Kidney glomerular epithelial cell (primary cell): Measurements from ENCODE around the gene NLRP14.

Experiments used
- DNase-seq: peaks from one replicate; lab custom pipeline; 2025; lab: John Stamatoyannopoulos, UW

Gene NLRP14

DNA sequence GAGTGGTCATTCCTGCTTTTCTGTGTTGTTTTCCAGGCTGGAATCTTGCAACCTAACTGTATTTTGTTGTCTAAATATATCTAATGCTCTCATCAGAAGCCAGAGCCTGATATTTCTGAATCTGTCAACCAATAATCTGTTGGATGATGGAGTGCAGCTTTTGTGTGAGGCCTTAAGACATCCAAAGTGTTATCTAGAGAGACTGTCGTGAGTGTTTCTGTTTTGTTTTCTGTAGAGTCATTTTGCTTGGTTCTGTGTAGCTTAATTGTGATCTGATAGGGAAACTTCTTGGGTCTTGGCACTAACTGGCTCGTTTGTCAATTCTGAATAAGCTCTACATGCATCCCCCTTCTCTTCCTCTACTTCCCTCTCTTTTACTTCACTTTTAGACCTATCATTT is 37.4 kb downstream of the NLRP14 start:
- no peak for DNase-seq

GRCh38 chr11:7060868-7061267 is 40.6 kb downstream of the NLRP14 start:
- peak; percentile 42 for DNase-seq

DNA sequence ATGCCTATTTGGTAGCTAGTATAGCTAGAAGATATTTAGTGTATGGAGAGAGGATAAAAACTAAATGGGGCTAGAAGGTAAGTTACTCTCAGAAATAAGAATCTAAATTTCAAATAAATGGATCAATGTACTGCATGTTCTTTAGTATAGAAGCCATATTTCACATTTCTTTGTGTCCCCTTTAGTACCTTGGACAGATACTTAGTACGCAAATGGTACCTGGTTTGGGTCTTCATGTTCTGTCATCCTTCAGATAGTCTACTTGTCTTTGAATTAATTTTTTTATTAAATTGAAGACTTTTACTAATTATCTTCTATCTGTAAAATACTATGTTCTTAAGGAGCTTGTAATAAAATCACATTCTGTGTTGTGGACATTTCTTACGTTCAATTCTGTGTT is 42.3 kb downstream of the NLRP14 start:
- no peak for DNase-seq

GRCh38 chr11:7072401-7073028 is 52.2 kb downstream of the NLRP14 start:
- DNase-seq = no peak

DNA sequence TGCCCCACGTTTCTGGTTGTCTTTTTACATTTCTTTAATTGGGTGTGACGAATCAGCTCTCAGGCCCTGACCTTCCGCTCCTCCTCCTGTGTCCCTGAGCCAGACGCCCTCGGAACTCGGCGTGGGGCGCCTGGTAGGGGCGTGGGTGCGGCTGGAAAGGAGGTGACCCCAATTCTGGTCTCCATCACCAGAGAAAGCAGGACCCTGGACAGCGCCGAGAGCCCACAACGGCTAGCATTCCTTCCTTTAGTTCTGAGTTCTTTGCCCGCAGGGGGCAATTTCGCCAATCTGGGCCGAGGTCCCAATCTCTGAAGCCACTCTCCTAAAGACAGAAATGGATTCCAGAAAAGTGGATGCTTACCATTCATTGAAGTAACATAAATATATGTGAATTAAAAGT is 56.8 kb downstream of the NLRP14 start:
- no peak for DNase-seq

GRCh38 chr11:7079545-7080135 is 59.4 kb downstream of the NLRP14 start:
- no peak for DNase-seq

DNA sequence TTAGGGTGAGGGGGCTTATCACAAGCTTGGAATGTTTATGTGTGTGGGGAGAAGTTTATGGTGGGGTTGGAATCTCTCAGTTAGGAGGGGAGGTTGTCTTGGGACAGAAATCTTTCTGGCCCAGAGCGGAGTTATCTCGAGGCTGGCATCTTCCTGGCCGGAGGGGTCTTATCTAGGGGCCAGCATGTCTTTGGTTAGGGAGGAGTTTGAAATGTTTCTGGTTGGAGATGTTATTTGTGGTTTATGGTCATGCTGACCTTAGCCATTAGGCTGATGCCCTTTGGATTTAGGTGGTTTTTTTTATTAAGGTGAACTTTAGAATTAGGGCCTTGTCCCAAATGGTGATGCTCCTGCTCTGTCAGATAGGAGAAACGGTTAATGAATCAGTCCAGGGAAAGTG is 60.6 kb downstream of the NLRP14 start:
- DNase-seq = no peak

DNA sequence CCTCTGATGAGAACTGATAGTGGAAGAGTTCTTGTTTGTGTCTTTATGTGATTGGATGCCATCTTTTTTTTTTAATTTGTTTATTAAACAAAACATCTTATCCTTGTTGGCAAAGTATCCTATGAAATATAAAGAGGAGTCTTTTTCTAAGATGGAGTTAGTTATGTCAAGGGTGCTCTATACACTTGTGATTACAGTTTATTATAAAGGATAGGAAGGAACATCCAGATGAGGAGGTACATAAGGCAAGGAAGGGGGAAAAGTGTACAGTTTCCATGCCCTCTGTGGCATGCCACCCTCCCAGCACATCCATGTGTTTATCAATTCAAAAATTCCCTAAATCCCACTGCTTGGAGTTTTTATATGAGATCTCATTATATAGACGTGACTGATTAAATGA is 61.2 kb downstream of the NLRP14 start:
- no peak for DNase-seq

- DNase-seq = no peak
Observed at GRCh38 chr11:7088921-7089320, 68.6 kb downstream of the NLRP14 start, which contains the start of gene RBMXL2. Gene RBMXL2 (plus strand): TSS chr11:7088998. CDS start chr11:7089121, 123 bp downstream.

DNA sequence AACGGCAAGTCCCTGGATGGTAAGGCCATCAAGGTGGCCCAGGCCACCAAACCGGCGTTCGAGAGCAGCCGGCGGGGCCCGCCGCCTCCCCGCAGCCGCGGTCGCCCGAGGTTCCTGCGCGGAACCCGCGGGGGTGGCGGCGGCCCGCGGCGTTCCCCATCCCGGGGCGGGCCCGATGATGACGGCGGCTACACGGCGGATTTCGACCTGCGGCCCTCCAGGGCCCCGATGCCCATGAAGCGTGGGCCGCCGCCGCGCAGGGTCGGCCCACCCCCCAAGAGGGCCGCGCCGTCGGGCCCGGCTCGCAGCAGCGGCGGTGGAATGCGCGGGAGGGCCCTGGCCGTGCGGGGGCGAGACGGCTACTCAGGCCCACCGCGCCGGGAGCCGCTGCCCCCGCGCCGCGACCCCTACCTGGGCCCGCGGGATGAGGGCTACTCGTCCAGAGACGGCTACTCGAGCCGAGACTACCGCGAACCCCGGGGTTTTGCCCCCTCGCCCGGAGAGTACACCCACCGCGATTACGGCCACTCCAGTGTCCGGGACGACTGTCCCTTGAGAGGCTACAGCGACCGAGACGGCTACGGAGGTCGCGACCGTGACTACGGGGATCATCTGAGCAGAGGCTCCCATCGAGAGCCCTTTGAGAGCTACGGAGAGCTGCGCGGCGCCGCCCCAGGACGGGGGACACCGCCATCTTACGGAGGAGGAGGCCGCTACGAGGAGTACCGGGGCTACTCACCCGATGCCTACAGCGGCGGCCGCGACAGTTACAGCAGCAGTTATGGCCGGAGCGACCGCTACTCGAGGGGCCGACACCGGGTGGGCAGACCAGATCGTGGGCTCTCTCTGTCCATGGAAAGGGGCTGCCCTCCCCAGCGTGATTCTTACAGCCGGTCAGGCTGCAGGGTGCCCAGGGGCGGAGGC is 69.3 kb downstream of the NLRP14 start:
- no peak for DNase-seq

GRCh38 chr11:7098235-7098832 is 78.1 kb downstream of the NLRP14 start:
- peak; percentile 57 for DNase-seq

GRCh38 chr11:7115780-7116179 is 95.5 kb downstream of the NLRP14 start:
- no peak for DNase-seq

DNA sequence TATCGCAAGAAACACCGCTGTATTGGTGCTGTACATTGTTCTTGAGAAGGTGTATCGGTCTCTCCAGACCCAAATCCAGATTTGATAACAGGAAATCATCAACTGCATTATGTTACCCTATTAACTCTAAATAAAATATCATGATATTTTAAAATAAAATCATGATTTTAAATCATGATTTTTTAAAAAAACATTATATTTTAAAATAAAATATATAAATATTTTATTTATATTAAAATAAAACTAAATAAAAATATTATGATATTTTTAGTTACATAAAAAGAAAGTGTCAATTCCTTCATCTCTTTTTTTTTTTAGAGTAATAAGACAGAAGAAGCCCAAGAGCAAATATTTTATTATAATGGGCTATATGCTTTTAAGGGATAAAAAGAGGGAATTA is 96.1 kb downstream of the NLRP14 start:
- no peak for DNase-seq
